ENCODE data around the gene MYCN.

- no peak for TF ChIP-seq CTCF (IDR thresholded peaks at IDR 0.05)
- no peak for TF ChIP-seq EP300 (IDR thresholded peaks at IDR 0.05; ENCODE audit: low read depth)
- TF ChIP-seq POLR2A (IDR thresholded peaks at IDR 0.05) = no peak
Measured at GRCh38 chr2:15911686-15912085, 28.7 kb upstream of the MYCN start.

All from transverse colon (tissue), 3 donors.